Lung (tissue), 12 donors: ENCODE measurements around the gene SEC24C. TPM values are rescaled to one million over a fixed set of nuclear protein-coding genes. Genes with fewer than 3 reads are reported as not detected.
"Not testable (repeated sequence)": the region's sequence is repeated elsewhere in the genome, so short reads cannot be mapped to it uniquely, and the experiment has no call there.

Source experiments
- ATAC-seq: fragments of 200-7000 bp; cut with Tn5 transposase; one replicate; pipeline ENCODE4 v1.9.1; 2020; ENCODE audit warnings: moderate number of reproducible peaks; ENCODE audit not compliant: insufficient read depth, low FRiP score
- DNase-seq, 3 donors: peaks; one replicate each; pipeline ENCODE4 v3.0.0-alpha.2; 2013 to 2017
- H3K27ac ChIP-seq, 2 donors: one replicate each; pipeline ENCODE4 v1.5.1; 2013; ENCODE audit warnings: mild to moderate bottlenecking in 2 of 2, moderate library complexity in 2 of 2, control low read depth in 1 of 2, inconsistent platforms in 1 of 2, low read depth in 1 of 2, low read length in 1 of 2
- H3K27me3 ChIP-seq, 3 donors: one replicate each; pipeline ENCODE4 v1.5.1; 2013; ENCODE audit warnings: low read length in 2 of 3; ENCODE audit not compliant: control insufficient read depth in 3 of 3, insufficient read depth in 3 of 3
- H3K36me3 ChIP-seq, 4 donors: one replicate each; pipeline ENCODE4 v1.5.1; 2013; ENCODE audit warnings: low read length in 4 of 4, mild to moderate bottlenecking in 1 of 4, moderate library complexity in 1 of 4; ENCODE audit not compliant: control insufficient read depth in 4 of 4, insufficient read depth in 4 of 4
- H3K4me1 ChIP-seq, 5 donors: one replicate each; pipeline ENCODE4 v1.5.1; 2013; ENCODE audit warnings: low read length in 5 of 5, mild to moderate bottlenecking in 2 of 5, moderate library complexity in 1 of 5; ENCODE audit not compliant: control insufficient read depth in 5 of 5, insufficient read depth in 5 of 5
- H3K4me3 ChIP-seq: one replicate; pipeline ENCODE4 v1.5.1; 2013; ENCODE audit warnings: mild to moderate bottlenecking, control low read depth, moderate library complexity
- H3K9ac ChIP-seq, 2 donors: one replicate each; pipeline ENCODE4 v1.5.1; 2013; ENCODE audit warnings: low read length in 2 of 2, control low read depth in 1 of 2; ENCODE audit not compliant: insufficient read depth in 1 of 2
- H3K9me3 ChIP-seq, 4 donors: one replicate each; pipeline ENCODE4 v1.5.1; 2013; ENCODE audit warnings: low read length in 3 of 4, mild to moderate bottlenecking in 1 of 4, moderate library complexity in 1 of 4; ENCODE audit not compliant: control insufficient read depth in 4 of 4, insufficient read depth in 3 of 4
- WGBS, 2 donors: extraction: QIAGEN DNeasy Blood & Tissue Kit; methylation state at CpG; one replicate each; pipeline ENCODE4 v1.1.7; 2013; 5-methylcytosine and 5-hydroxymethylcytosine counted together
- polyA plus RNA-seq, 2 donors: library from polyadenylated mRNA; stranded (reverse); fragments of 200-250 nt; gene quantifications; one replicate each; pipeline ENCODE4 v1.2.1, GENCODE V29; 2013
- total RNA-seq, 2 donors: library from RNA; depleted of rRNA in 1 of 2; stranded (reverse); fragments of >200 nt in 1 of 2; gene quantifications; one replicate each; pipeline ENCODE4 v1.2.1, GENCODE V29; 2014 to 2021
- TF ChIP-seq, protein P1 (sequence below): IDR thresholded peaks from 2 replicates; pipeline ENCODE4 v1.5.1; 2012; ENCODE audit warnings: mild to moderate bottlenecking; ENCODE audit errors: control extremely low read depth, extremely low read depth
- donor health status: control.
- donor health status: control.
- donor health status: Bipolar disorder and iron deficiency.
- donor health status: healthy.
- donor health status: DM: yes; HTN: yes; CAD: no.

Gene SEC24C
- total and polyA plus RNA-seq, 4 donors = 42.3 to 77.4 (median 57.4) TPM

DNA sequence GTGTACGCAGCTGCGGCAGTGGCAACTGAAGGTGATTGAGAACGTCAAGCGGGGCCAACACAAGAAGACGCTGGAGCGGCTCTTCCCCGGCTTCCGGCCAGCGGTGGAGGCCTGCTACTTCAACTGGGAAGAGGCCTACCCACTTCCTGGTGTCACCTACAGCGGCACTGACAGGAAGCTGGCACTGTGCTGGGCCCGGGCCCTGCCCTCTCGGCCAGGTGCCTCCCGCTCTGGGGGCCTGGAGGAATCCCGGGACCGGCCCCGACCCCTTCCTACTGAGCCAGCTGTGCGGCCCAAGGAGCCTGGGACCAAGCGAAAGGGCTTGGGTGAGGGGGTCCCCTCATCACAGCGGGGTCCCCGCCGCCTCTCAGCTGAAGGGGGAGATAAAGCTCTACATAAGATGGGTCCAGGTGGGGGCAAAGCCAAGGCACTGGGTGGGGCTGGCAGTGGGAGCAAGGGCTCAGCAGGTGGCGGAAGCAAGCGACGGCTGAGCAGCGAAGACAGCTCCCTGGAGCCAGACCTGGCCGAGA, 47.8 kb downstream of the SEC24C start:
- no peak overlapping the region for H3K9ac ChIP-seq
- H3K4me3 ChIP-seq = no peak overlapping the region
- peaks cover 0 to 11% (median 0%) of the 10 kb centered on the region in 5 donors for H3K4me1 ChIP-seq
- peaks cover 32 to 71% (median 44%) of the 10 kb centered on the region in 4 donors for H3K36me3 ChIP-seq
- H3K27me3 ChIP-seq = no peaks in the 10 kb centered on the region
- H3K9me3 ChIP-seq = no peaks in the 10 kb centered on the region
- WGBS, 2 donors = 93 to 96% methylated on average over 25 to 26 of the region's 26 CpGs
- H3K27ac ChIP-seq = no peak overlapping the region
- ATAC-seq (no peak), DNase-seq (no peak)
- TF ChIP-seq, protein P1, sequence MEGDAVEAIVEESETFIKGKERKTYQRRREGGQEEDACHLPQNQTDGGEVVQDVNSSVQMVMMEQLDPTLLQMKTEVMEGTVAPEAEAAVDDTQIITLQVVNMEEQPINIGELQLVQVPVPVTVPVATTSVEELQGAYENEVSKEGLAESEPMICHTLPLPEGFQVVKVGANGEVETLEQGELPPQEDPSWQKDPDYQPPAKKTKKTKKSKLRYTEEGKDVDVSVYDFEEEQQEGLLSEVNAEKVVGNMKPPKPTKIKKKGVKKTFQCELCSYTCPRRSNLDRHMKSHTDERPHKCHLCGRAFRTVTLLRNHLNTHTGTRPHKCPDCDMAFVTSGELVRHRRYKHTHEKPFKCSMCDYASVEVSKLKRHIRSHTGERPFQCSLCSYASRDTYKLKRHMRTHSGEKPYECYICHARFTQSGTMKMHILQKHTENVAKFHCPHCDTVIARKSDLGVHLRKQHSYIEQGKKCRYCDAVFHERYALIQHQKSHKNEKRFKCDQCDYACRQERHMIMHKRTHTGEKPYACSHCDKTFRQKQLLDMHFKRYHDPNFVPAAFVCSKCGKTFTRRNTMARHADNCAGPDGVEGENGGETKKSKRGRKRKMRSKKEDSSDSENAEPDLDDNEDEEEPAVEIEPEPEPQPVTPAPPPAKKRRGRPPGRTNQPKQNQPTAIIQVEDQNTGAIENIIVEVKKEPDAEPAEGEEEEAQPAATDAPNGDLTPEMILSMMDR = no peak

DNA sequence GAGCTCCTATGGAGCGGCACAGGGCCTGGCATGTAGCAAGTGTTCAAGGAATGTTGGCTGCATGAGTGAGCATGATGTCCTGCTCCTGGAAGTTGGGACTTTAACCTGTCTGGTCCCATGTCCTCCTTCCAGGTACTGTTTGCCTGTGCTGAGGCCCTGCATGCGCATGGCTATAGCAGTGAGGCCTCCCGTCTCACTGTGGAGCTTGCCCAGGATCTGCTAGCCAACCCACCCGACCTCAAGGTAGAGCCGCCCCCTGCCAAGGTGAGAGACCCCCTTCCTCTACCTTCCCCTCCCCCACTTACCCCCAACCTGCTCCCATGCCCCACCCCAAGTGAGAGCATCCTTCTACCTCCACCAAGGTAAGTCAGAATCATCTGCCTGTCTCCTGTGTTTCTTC, 49.3 kb downstream of the SEC24C start:
- TF ChIP-seq, protein P1 = no peak
- WGBS, 2 donors = 94 to 98% methylated on average over 5 of the region's 5 CpGs
- no peak overlapping the region for H3K4me3 ChIP-seq
- peaks cover 41 to 85% (median 53%) of the 10 kb centered on the region in 4 donors for H3K36me3 ChIP-seq
- DNase-seq = no peak
- ATAC-seq = no peak
- H3K9ac ChIP-seq = no peak overlapping the region
- peaks cover 0 to under 1% (median 0%) of the 10 kb centered on the region in 5 donors for H3K4me1 ChIP-seq
- H3K9me3 ChIP-seq = no peaks in the 10 kb centered on the region
- no peaks in the 10 kb centered on the region for H3K27me3 ChIP-seq
- no peak overlapping the region for H3K27ac ChIP-seq

DNA sequence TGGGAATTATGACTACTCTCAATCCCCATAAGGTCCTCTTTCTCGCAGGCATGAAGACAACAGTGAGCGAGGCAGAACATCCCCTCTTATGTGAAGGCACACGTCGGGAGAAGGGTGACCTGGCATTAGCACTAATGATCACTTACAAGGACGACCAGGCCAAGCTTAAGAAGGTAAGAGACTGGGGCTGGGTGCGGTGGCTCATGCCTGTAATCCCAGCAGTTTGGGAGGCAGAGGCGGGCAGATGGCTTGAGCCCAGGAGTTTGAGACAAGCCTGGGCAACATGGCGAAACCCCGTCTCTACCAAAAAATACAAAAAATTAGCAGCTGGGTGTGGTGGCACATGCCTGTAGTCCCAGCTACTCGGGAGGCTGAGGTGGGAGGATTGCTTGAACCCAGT, 51.3 kb downstream of the SEC24C start:
- not testable (repeated sequence) for DNase-seq, ATAC-seq
- 94 to 97% methylated on average over 10 of the region's 10 CpGs for WGBS, 2 donors

DNA sequence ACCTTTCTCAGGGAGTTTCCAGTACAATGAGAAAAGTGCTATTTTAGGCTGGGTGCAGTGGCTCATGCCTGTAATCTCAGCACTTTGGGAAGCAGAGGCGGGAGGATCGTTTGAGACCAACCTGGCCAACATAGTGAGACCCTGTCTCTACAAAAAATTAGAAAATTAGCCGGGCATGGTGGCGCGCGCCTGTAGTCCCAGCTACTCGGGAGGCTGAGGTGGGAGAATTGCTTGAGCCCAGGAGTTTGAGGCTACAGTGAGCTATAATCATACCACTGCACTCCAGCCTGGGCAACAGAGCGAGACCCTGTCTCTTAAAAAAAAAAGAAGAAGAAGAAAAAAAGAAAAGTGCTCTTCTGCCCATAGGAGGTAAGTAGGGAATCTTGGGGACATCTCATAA, 51.9 kb downstream of the SEC24C start:
- H3K27me3 ChIP-seq, H3K9ac ChIP-seq, DNase-seq, ATAC-seq, H3K4me3 ChIP-seq, H3K27ac ChIP-seq, H3K9me3 ChIP-seq, H3K4me1 ChIP-seq: not testable (repeated sequence)
- 97 to 98% methylated on average over 8 of the region's 8 CpGs for WGBS, 2 donors
- H3K36me3 ChIP-seq = peaks cover 38 to 87% (median 50%) of the 10 kb centered on the region in 4 donors

More for the DNA sequence above, 51.3 kb downstream of the SEC24C start:
- H3K4me3 ChIP-seq, H3K27me3 ChIP-seq, H3K4me1 ChIP-seq, H3K9me3 ChIP-seq, H3K27ac ChIP-seq, H3K9ac ChIP-seq: not testable (repeated sequence)
- H3K36me3 ChIP-seq = peaks cover 38 to 85% (median 51%) of the 10 kb centered on the region in 4 donors
